Measurements from ENCODE around the gene PLA2G2D.

PLA2G2D gene

GRCh38 chr1:20083178-20083944 lies 36.0 kb downstream of the PLA2G2D start:
- no peak for DNase-seq

GRCh38 chr1:20082772-20083171 lies 36.6 kb downstream of the PLA2G2D start:
- DNase-seq: no peak

GRCh38 chr1:20081353-20081810 lies 38.0 kb downstream of the PLA2G2D start:
- DNase-seq: no peak

- DNase-seq: peak; percentile 8
Measured at GRCh38 chr1:20080441-20081352, 38.6 kb downstream of the PLA2G2D start.

- no peak for DNase-seq
Measured at GRCh38 chr1:20079661-20080305, 39.6 kb downstream of the PLA2G2D start.

GRCh38 chr1:20078711-20079110 lies 40.6 kb downstream of the PLA2G2D start:
- DNase-seq: no peak

GRCh38 chr1:20078171-20078651 lies 41.1 kb downstream of the PLA2G2D start:
- DNase-seq: no peak

- no peak for DNase-seq
Measured at GRCh38 chr1:20076710-20077461, 42.5 kb downstream of the PLA2G2D start.

GRCh38 chr1:20076223-20076622 lies 43.1 kb downstream of the PLA2G2D start:
- no peak for DNase-seq

- no peak for DNase-seq
Measured at GRCh38 chr1:20075345-20075744, 44.0 kb downstream of the PLA2G2D start.

- no peak for DNase-seq
Measured at GRCh38 chr1:20074725-20075171, 44.6 kb downstream of the PLA2G2D start.

GRCh38 chr1:20074055-20074724 lies 45.1 kb downstream of the PLA2G2D start:
- DNase-seq: no peak

GRCh38 chr1:20073256-20073655 lies 46.1 kb downstream of the PLA2G2D start:
- DNase-seq: no peak

- DNase-seq: no peak
Measured at GRCh38 chr1:20072771-20073170, 46.6 kb downstream of the PLA2G2D start.

- DNase-seq: no peak
Measured at GRCh38 chr1:20071416-20071815, 47.9 kb downstream of the PLA2G2D start.

GRCh38 chr1:20070357-20070756 lies 49.0 kb downstream of the PLA2G2D start:
- DNase-seq: no peak

GRCh38 chr1:20069874-20070273 lies 49.5 kb downstream of the PLA2G2D start, which contains the start of gene PLA2G5:
TSS of gene PLA2G5 (plus strand) at chr1:20070194. CDS start at chr1:20084831, 14,637 bp downstream.
- DNase-seq: no peak

GRCh38 chr1:20068722-20069121 lies 50.6 kb downstream of the PLA2G2D start:
- DNase-seq: no peak

GRCh38 chr1:20063861-20064292 lies 55.5 kb downstream of the PLA2G2D start:
- DNase-seq: no peak

All from CD4-positive, alpha-beta T cell treated with Interleukin-12 subunit alpha and Interleukin-12 subunit beta, for 1 hour (primary cell).